ENCODE results near the gene ACOT13.
"Not testable (repeated sequence)": the region's sequence is repeated elsewhere in the genome, so short reads cannot be mapped to it uniquely, and the experiment has no call there.

ACOT13 gene

GRCh38 chr6:24659561-24659960 lies 7.3 kb upstream of the ACOT13 start:
- H3K4me3 ChIP-seq (ENCODE audit: low read length) = no peak overlapping the region
- no peak for DNase-seq (ENCODE audit: low read depth, low spot score)

GRCh38 chr6:24660105-24660504 lies 6.8 kb upstream of the ACOT13 start:
- H3K4me3 ChIP-seq (ENCODE audit: low read length) = no peak overlapping the region
- DNase-seq (ENCODE audit: low read depth, low spot score) = no peak

- H3K4me3 ChIP-seq (ENCODE audit: low read length); DNase-seq (ENCODE audit: low read depth, low spot score): not testable (repeated sequence)
Observed at GRCh38 chr6:24661759-24662158, 5.1 kb upstream of the ACOT13 start.

- DNase-seq (ENCODE audit: low read depth, low spot score) = no peak
- no peak overlapping the region for H3K4me3 ChIP-seq (ENCODE audit: low read length)
Observed at GRCh38 chr6:24662236-24662635, 4.6 kb upstream of the ACOT13 start.

GRCh38 chr6:24663189-24663588 lies 3.7 kb upstream of the ACOT13 start:
- no peak overlapping the region for H3K4me3 ChIP-seq (ENCODE audit: low read length)
- DNase-seq (ENCODE audit: low read depth, low spot score) = no peak

- no peak overlapping the region for H3K4me3 ChIP-seq (ENCODE audit: low read length)
- DNase-seq (ENCODE audit: low read depth, low spot score) = no peak
Observed at GRCh38 chr6:24664046-24664987, 2.6 kb upstream of the ACOT13 start.

- DNase-seq (ENCODE audit: low read depth, low spot score) = no peak
Observed at GRCh38 chr6:24666097-24666640, 708 bp upstream of the ACOT13 start.

GRCh38 chr6:24667378-24667803 lies 514 bp downstream of the ACOT13 start:
- no peak for DNase-seq (ENCODE audit: low read depth, low spot score)
- peak overlapping the region; percentile 99 for H3K4me3 ChIP-seq (ENCODE audit: low read length)

More at GRCh38 chr6:24666097-24666640, 708 bp upstream of the ACOT13 start:
- H3K4me3 ChIP-seq (ENCODE audit: low read length) = peak overlapping the region; percentile 99

- not testable (repeated sequence) for DNase-seq (ENCODE audit: low read depth, low spot score)
- peak overlapping the region; percentile 99 for H3K4me3 ChIP-seq (ENCODE audit: low read length)
Observed at GRCh38 chr6:24668066-24668996, 1.5 kb downstream of the ACOT13 start.

GRCh38 chr6:24668997-24669361 lies 2.1 kb downstream of the ACOT13 start:
- no peak for DNase-seq (ENCODE audit: low read depth, low spot score)
- H3K4me3 ChIP-seq (ENCODE audit: low read length) = no peak overlapping the region

GRCh38 chr6:24670492-24670891 lies 3.6 kb downstream of the ACOT13 start:
- DNase-seq (ENCODE audit: low read depth, low spot score); H3K4me3 ChIP-seq (ENCODE audit: low read length): not testable (repeated sequence)

GRCh38 chr6:24671077-24671476 lies 4.2 kb downstream of the ACOT13 start:
- H3K4me3 ChIP-seq (ENCODE audit: low read length); DNase-seq (ENCODE audit: low read depth, low spot score): not testable (repeated sequence)

GRCh38 chr6:24672620-24673182 lies 5.8 kb downstream of the ACOT13 start:
- H3K4me3 ChIP-seq (ENCODE audit: low read length) = no peak overlapping the region
- no peak for DNase-seq (ENCODE audit: low read depth, low spot score)

- no peak for DNase-seq (ENCODE audit: low read depth, low spot score)
- no peak overlapping the region for H3K4me3 ChIP-seq (ENCODE audit: low read length)
Observed at GRCh38 chr6:24673625-24674024, 6.7 kb downstream of the ACOT13 start.

- not testable (repeated sequence) for DNase-seq (ENCODE audit: low read depth, low spot score); H3K4me3 ChIP-seq (ENCODE audit: low read length)
Observed at GRCh38 chr6:24678792-24679352, 12.0 kb downstream of the ACOT13 start.

GRCh38 chr6:24680582-24680981 lies 13.7 kb downstream of the ACOT13 start:
- DNase-seq (ENCODE audit: low read depth, low spot score) = no peak

GRCh38 chr6:24683297-24684296 lies 16.7 kb downstream of the ACOT13 start:
- no peak overlapping the region for H3K4me3 ChIP-seq (ENCODE audit: low read length)
- DNase-seq (ENCODE audit: low read depth, low spot score) = no peak

More at GRCh38 chr6:24680582-24680981, 13.7 kb downstream of the ACOT13 start:
- H3K4me3 ChIP-seq (ENCODE audit: low read length) = no peak overlapping the region

- no peak overlapping the region for H3K4me3 ChIP-seq (ENCODE audit: low read length)
- no peak for DNase-seq (ENCODE audit: low read depth, low spot score)
Observed at GRCh38 chr6:24686408-24686807, 19.5 kb downstream of the ACOT13 start.
